K562 (cell line): Measurements from ENCODE around the gene SLC13A4. TPM values are rescaled to one million over a fixed set of nuclear protein-coding genes. Genes with fewer than 3 reads are reported as not detected.
A peak's percentile ranks its signal among the peaks of the same experiment; 100 is the strongest.

Experiments
- ARNT ChIP-seq, 2 experiments: fragments of 450-650 bp; IDR thresholded peaks; 2 replicates each; pipeline ENCODE4 v1.6.1; 2016; ENCODE audit warnings: mild to moderate bottlenecking in 1 of 2
- CBX2 ChIP-seq: fragments of 200-600 bp; sonication (generic); IDR thresholded peaks from one replicate; pipeline ENCODE4 v1.6.1; 2012; ENCODE audit warnings: mild to moderate bottlenecking, low read length, inconsistent platforms; ENCODE audit not compliant: insufficient read depth, poor library complexity, severe bottlenecking
- IRF2 ChIP-seq: sonication (generic); formaldehyde crosslinking; IDR thresholded peaks from 2 replicates; pipeline ENCODE4 v1.8.1; 2022; ENCODE audit warnings: mild to moderate bottlenecking, missing genetic modification reagents
- KLF10 ChIP-seq: fragments of 250-450 bp; sonication (Bioruptor Pico); IDR thresholded peaks from 2 replicates; pipeline ENCODE4 v1.6.1; 2021; ENCODE audit warnings: matching md5 sums
- MECOM ChIP-seq: fragments of 250-450 bp; sonication (Bioruptor Pico); IDR thresholded peaks from 2 replicates; pipeline ENCODE4 v1.8.0; 2022; ENCODE audit warnings: inconsistent platforms
- MNT ChIP-seq, 2 experiments: fragments of 450-650 bp; conservative IDR thresholded peaks; 2 replicates each; pipeline ENCODE4 v1.6.1; 2017; ENCODE audit warnings: mild to moderate bottlenecking in 2 of 2, moderate library complexity in 2 of 2
- NFE2 ChIP-seq: IDR thresholded peaks from 2 replicates; pipeline ENCODE4 v1.6.1; 2014; ENCODE audit warnings: antibody characterized with exemption, low read depth
- POLR3A ChIP-seq: IDR thresholded peaks from 2 replicates; pipeline ENCODE4 v1.6.1; 2011; ENCODE audit warnings: borderline replicate concordance, mild to moderate bottlenecking, moderate library complexity; ENCODE audit not compliant: insufficient read length, insufficient read depth; ENCODE audit errors: extremely low read depth
- RERE ChIP-seq: sonication (generic); formaldehyde crosslinking; IDR thresholded peaks from 2 replicates; pipeline ENCODE4 v1.8.0; 2023; ENCODE audit warnings: missing genetic modification reagents, mild to moderate bottlenecking, borderline replicate concordance
- RUNX1 ChIP-seq: sonication (generic); IDR thresholded peaks from 2 replicates; pipeline ENCODE4 v1.6.1; 2016; ENCODE audit warnings: antibody characterized with exemption, low read depth
- TCF7 ChIP-seq: sonication (generic); IDR thresholded peaks from 2 replicates; pipeline ENCODE4 v1.6.1; 2016; ENCODE audit warnings: antibody characterized with exemption, borderline replicate concordance
- U2AF1 ChIP-seq: fragments of 200-400 bp; formaldehyde crosslinking; optimal IDR thresholded peaks from 2 replicates; pipeline ENCODE3; 2017; ENCODE audit warnings: mild to moderate bottlenecking, low read depth, low read length, moderate library complexity
- U2AF2 ChIP-seq: fragments of 200-400 bp; formaldehyde crosslinking; optimal IDR thresholded peaks from 2 replicates; pipeline ENCODE3; 2017; ENCODE audit warnings: low read depth, mild to moderate bottlenecking, low read length
- ZNF184 ChIP-seq: sonication (generic); formaldehyde crosslinking; IDR thresholded peaks from 2 replicates; pipeline ENCODE4 v1.5.0; 2020; ENCODE audit warnings: missing genetic modification reagents
- ZNF280A ChIP-seq: fragments of 450-650 bp; IDR thresholded peaks from 2 replicates; pipeline ENCODE4 v1.6.1; 2018; ENCODE audit warnings: mild to moderate bottlenecking, low read depth; ENCODE audit not compliant: partially characterized antibody
- ZNF282 ChIP-seq: sonication (generic); formaldehyde crosslinking; IDR thresholded peaks from 2 replicates; pipeline ENCODE4 v1.8.1; 2023; ENCODE audit warnings: missing genetic modification reagents
- ZNF316 ChIP-seq: fragments of 450-650 bp; IDR thresholded peaks from 2 replicates; pipeline ENCODE4 v1.6.1; 2016
- ZNF584 ChIP-seq: fragments of 200-800 bp; sonication (Bioruptor generic); IDR thresholded peaks from 2 replicates; pipeline ENCODE4 v1.6.1; 2016; ENCODE audit warnings: low read depth, mild to moderate bottlenecking, missing genetic modification characterization, missing compliant biosample characterization
- ZNF778 ChIP-seq: fragments of 450-650 bp; formaldehyde crosslinking; IDR thresholded peaks from 2 replicates; pipeline ENCODE4 v1.4.0; 2020; ENCODE audit warnings: mild to moderate bottlenecking, moderate library complexity
- polyA plus RNA-seq, 8 experiments: library from polyadenylated mRNA; depleted of rRNA in 4 of 8; stranded (reverse) in 5 of 8; unstranded in 3 of 8; fragments of >200 nt; fragmentation: Nextera tagmentation in 2 of 8; fragmentation: Illumina TruSeq in 1 of 8; extraction: Ambion mirVana in 2 of 8; extraction: Trizol in 1 of 8; gene quantifications; 2 replicates each; pipeline versions ENCODE4 v1.2.1 to v1.2.3, GENCODE V29; 2011 to 2014; ENCODE audit warnings: inconsistent platforms in 1 of 8, missing spikeins in 1 of 8
- total RNA-seq, 7 experiments: library from RNA; depleted of rRNA in 6 of 7; stranded (reverse); fragments of >200 nt in 6 of 7; fragmentation: Illumina TruSeq in 2 of 7; extraction: Trizol in 2 of 7; gene quantifications; 2 replicates each; pipeline versions ENCODE4 v1.2.1 to v1.2.3, GENCODE V29; 2011 to 2021; ENCODE audit warnings: low replicate concordance in 1 of 7

SLC13A4 gene
- total and polyA plus RNA-seq, 9 of the 15 experiments (the other 6 are each of a cell fraction or from before 2014, with no cell fraction given): 0.11 to 1.0 (median 0.36) TPM

- TF ChIP-seq ZNF282 (CRISPR knock-in tag) (no peak), TCF7 (no peak), ARNT (IDR thresholded peaks at IDR 0.05) (0 out of 4 replicates have a peak, but pooled peaks of 1 of the 2 experiments have one; percentile 28), ZNF778 (CRISPR knock-in tag) (no peak), ZNF316 (no peak), ZNF280A (no peak), IRF2 (CRISPR knock-in tag) (no peak), ZNF184 (no peak), MECOM (no peak), U2AF1 (no peak), NFE2 (no peak), CBX2 (no peak), MNT (conservative IDR thresholded peaks at IDR 0.05) (no peak; a peak in 1 of 4 replicates), KLF10 (no peak), ZNF584 (peak; percentile 61; the same call in 1 of the 2 replicates), RERE (CRISPR knock-in tag) (peak; percentile 65; the same call in 1 of the 2 replicates), RUNX1 (no peak), U2AF2 (no peak), POLR3A (no peak)
Observed at GRCh38 chr7:135661311-135662122, 66.5 kb downstream of the SLC13A4 start (continued).
